Bronchial smooth muscle cell (primary cell): ENCODE data around the gene TMEM125. TPM values are rescaled to one million over a fixed set of nuclear protein-coding genes. Genes with fewer than 3 reads are reported as not detected.

Experiments used
- total RNA-seq: library from RNA; depleted of rRNA; stranded (reverse); fragments of >200 nt; gene quantifications from 2 replicates; pipeline ENCODE4 v1.2.1, GENCODE V29; 2014

Gene TMEM125
- total RNA-seq = not detected in 2 replicates

DNA sequence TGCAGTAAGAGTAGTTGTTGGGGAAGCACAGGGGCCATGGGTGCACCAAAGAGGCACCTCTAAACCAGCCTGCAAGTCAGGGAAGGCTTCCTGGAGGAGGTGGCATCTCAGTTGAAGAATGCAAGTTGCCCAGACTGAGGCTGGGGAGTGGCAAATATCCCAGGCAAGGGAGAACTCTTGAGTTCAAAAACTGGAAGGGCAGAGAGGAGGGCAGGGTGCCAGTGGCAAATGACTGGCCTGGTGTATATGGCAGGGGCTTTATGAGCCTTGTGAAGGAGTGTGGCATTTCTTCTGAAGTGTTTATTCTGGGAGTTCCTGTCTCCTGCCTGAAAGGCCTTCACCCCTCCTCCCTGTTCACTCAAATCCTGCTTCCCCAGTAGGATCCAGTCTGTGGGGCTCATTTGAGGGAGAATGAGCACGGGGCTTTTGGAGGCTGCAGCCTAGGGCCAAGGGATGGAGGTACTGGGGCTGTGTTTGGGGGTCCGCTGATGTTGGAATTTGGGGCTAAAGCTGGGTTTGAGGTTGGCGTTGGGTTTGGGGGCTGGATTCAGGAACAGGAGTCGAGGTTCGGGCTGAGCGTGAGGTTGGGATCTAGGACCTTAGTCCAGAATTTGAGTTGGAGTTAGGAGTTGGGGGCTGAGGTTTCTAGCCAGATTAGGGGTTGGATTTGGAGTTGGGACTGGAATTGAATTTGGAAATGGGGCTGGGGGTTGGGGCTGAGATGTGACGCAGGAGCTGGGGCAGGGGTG lies at the start of gene TMEM125:
Gene TMEM125 (plus strand): TSS at position 357 of the 749 bp plus-strand sequence. CDS start 2,740 bp downstream, outside the sequence.

DNA sequence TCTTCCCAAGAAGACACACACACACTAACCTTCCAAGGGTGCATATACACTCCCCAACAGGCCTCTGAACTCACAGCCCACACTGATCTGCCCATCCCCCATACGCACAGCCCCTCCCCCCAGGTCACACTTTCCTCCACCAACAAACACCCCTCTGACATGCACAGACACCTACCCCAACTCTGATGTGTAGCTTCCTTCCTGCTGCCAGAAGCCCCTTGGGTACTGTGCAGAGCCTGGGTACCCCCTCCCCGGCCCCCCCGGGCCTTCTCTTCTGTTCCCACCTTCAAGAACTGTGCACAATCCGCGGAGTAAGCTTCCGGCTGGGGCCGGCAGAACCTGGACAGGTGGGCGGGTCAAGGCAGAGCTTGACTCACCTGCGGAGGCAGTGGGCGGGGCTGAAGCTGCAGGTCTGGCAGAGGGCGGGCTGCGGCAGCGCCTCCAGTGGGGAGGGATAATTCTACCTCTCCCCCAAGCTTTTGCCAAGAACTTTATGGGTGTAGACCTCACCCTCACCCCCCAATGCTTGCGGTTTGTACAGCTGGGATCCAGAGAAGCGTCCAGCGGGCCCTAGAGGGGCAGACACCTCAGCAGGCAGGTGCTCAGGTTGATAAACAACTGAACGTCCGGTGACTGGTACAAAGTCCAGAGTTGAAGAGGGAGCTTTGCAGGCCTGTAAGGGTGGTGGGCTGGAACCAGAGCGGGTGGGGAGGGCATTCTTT lies 15.6 kb downstream of the TMEM125 start, which contains the start of gene C1orf210:
Gene C1orf210 (minus strand): TSS at position 313 of the 722 bp plus-strand sequence. CDS start 2,311 bp downstream, outside the sequence.

DNA sequence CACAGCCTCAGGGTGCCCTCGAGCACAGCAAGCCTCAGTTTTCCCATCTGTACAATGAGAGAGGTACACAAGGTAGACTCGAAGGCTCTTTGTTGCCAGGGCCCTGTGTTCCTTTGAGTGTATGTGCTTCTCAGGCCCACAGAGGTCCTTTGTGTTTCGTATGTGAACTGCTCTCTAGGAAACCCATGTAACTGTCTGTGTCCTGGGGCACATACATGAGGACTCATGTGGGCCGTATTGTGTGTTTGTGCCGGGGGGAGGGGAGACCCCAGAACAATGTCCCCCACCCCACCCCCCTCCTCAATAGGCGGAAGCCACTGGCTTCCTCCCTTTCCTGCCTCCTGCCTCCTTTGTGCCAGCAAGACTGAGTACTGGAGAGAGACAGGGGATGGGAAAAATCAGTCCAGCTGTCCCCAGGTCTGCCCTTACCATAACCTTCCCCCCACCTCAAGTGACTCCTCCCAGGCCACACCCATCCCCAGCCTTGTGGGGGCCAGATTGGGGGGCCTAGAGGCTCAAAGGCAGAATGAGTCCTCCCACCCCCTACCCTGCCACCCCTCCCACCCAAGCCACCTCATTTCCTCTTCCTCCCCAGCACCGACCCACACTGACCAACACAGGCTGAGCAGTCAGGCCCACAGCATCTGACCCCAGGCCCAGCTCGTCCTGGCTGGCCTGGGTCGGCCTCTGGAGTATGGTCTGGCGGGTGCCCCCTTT lies 30.8 kb downstream of the TMEM125 start, which contains the start of gene TIE1:
Gene TIE1 (plus strand): TSS at position 605 of the 717 bp plus-strand sequence. CDS start 90 bp downstream, at position 695.

Other genes with a start within 250 kb of the TMEM125 start
- gene EBNA1BP2, start 97.7 kb upstream of the TMEM125 start, total RNA-seq = 32.6 and 39.9 TPM in 2 replicates
- 0.16 and 0.26 TPM in 2 replicates for gene CFAP57, start 97.7 kb upstream of the TMEM125 start, total RNA-seq
- not detected in 2 replicates for gene C1orf210, start 15.6 kb downstream of the TMEM125 start, total RNA-seq
- gene TIE1, start 31.0 kb downstream of the TMEM125 start, total RNA-seq = 0.34 and 0.79 TPM in 2 replicates
- not detected in 2 replicates for gene MPL, start 67.8 kb downstream of the TMEM125 start, total RNA-seq
- gene CDC20, start 89.0 kb downstream of the TMEM125 start, total RNA-seq = 1.2 and 8.7 TPM in 2 replicates
- gene ELOVL1, start 98.0 kb downstream of the TMEM125 start, total RNA-seq = 40.2 and 48.2 TPM in 2 replicates
- 50.4 and 58.3 TPM in 2 replicates for gene MED8, start 119.8 kb downstream of the TMEM125 start, total RNA-seq
- gene SZT2, start 119.9 kb downstream of the TMEM125 start, total RNA-seq = 18.3 and 23.3 TPM in 2 replicates
- 20.5 and 21.8 TPM in 2 replicates for gene HYI, start 183.9 kb downstream of the TMEM125 start, total RNA-seq